GM12872 (cell line): ENCODE measurements around the gene LIN7A.
A peak's percentile ranks its signal among the peaks of the same experiment; 100 is the strongest.

Experiments
- TF ChIP-seq, protein P1 (sequence below): IDR thresholded peaks from 3 replicates; pipeline ENCODE4 v1.5.1; 2011; ENCODE audit warnings: low read depth, mild to moderate bottlenecking, low read length, moderate library complexity; ENCODE audit not compliant: insufficient read depth

LIN7A gene

DNA sequence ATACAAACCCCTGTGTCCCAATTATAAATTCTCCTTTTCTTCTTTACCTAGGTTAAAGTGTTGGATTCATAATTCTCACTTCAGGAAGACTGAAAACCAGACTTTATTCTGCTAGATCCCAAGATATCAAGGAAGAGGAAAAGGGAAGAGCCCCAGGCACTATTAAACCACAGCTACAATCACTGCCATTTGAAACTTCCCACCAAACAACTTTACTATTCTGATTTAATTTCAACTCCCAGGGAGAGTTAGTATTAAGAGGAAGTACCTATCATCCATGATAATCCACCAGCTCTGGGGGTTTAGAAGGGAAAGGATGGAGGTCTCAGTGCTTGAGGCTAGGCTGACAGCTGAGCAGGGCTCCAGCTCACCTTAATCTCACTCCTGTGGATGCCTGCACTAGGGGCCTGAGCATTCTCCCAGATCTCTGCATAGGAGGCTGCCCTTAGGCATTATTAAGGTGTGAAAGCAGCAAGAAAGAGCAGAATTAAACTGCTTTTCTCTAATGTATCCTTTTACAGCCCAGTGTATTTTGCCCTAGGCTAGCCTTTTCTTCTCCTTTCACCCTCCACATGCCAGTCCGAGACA is 168.1 kb downstream of the LIN7A start:
- TF ChIP-seq, protein P1, sequence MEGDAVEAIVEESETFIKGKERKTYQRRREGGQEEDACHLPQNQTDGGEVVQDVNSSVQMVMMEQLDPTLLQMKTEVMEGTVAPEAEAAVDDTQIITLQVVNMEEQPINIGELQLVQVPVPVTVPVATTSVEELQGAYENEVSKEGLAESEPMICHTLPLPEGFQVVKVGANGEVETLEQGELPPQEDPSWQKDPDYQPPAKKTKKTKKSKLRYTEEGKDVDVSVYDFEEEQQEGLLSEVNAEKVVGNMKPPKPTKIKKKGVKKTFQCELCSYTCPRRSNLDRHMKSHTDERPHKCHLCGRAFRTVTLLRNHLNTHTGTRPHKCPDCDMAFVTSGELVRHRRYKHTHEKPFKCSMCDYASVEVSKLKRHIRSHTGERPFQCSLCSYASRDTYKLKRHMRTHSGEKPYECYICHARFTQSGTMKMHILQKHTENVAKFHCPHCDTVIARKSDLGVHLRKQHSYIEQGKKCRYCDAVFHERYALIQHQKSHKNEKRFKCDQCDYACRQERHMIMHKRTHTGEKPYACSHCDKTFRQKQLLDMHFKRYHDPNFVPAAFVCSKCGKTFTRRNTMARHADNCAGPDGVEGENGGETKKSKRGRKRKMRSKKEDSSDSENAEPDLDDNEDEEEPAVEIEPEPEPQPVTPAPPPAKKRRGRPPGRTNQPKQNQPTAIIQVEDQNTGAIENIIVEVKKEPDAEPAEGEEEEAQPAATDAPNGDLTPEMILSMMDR, result no peak

GRCh38 chr12:80766897-80767296 is 170.8 kb downstream of the LIN7A start:
- TF ChIP-seq, protein P1, result no peak

DNA sequence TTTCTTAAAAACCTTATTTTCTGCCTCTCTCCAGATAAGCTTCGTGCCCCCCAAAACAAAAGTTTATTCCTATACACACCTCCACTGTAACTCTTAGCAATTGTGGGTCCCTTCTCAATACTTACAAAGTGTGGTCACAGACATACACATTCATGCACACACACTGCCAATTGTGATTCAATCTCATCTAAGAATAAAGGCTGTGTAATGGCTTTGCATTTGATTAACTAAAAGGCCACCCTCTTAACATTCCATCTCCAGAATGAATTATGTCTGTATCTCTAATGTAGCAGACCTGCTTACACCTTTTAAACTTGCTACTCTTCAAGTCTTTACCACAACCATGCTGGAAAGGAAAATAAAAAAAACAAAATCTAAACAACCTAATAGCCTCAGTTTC is 171.5 kb downstream of the LIN7A start:
- TF ChIP-seq, protein P1, result no peak

- TF ChIP-seq, protein P1, result peak; percentile 55
Measured at GRCh38 chr12:80763874-80764273, 173.9 kb downstream of the LIN7A start.

- TF ChIP-seq, protein P1, result no peak
Measured at GRCh38 chr12:80761838-80762237, 175.9 kb downstream of the LIN7A start.

GRCh38 chr12:80756875-80757274 is 180.9 kb downstream of the LIN7A start:
- TF ChIP-seq, protein P1, result no peak

GRCh38 chr12:80754274-80754673 is 183.5 kb downstream of the LIN7A start:
- TF ChIP-seq, protein P1, result no peak
